ENCODE data around the gene GRIK4.

GRIK4 gene

GRCh38 chr11:120525261-120526171 lies 14.0 kb downstream of the GRIK4 start:
- no peak overlapping the region for H3K4me3 ChIP-seq (ENCODE audit: low read length in 2 of 2)
- peaks cover 2 to 6% of the 10 kb centered on the region in 2 donors for H3K4me1 ChIP-seq (ENCODE audit: control insufficient read depth in 2 of 2, insufficient read depth in 2 of 2, low read length in 2 of 2)
- H3K9me3 ChIP-seq (ENCODE audit: control insufficient read depth in 2 of 2, low read length in 2 of 2): no peaks in the 10 kb centered on the region
- H3K9ac ChIP-seq (ENCODE audit: low read depth in 1 of 2, low read length in 2 of 2): no peak overlapping the region
- H3K36me3 ChIP-seq (ENCODE audit: control insufficient read depth in 2 of 2, insufficient read depth in 2 of 2, low read length in 2 of 2): no peaks in the 10 kb centered on the region
- H3K27ac ChIP-seq (ENCODE audit: low read depth in 2 of 2, low read length in 2 of 2): no peak overlapping the region
- peaks cover 45 to 51% of the 10 kb centered on the region in 2 donors for H3K27me3 ChIP-seq (ENCODE audit: control insufficient read depth in 2 of 2, insufficient read depth in 2 of 2, low read length in 2 of 2)

GRCh38 chr11:120526241-120526640 lies 14.7 kb downstream of the GRIK4 start:
- H3K4me3 ChIP-seq (ENCODE audit: low read length in 2 of 2): no peak overlapping the region
- H3K27me3 ChIP-seq (ENCODE audit: control insufficient read depth in 2 of 2, insufficient read depth in 2 of 2, low read length in 2 of 2): peaks cover 48 to 58% of the 10 kb centered on the region in 2 donors
- H3K9ac ChIP-seq (ENCODE audit: low read depth in 1 of 2, low read length in 2 of 2): no peak overlapping the region
- no peaks in the 10 kb centered on the region for H3K36me3 ChIP-seq (ENCODE audit: control insufficient read depth in 2 of 2, insufficient read depth in 2 of 2, low read length in 2 of 2)
- peaks cover 2 to 6% of the 10 kb centered on the region in 2 donors for H3K4me1 ChIP-seq (ENCODE audit: control insufficient read depth in 2 of 2, insufficient read depth in 2 of 2, low read length in 2 of 2)
- no peak overlapping the region for H3K27ac ChIP-seq (ENCODE audit: low read depth in 2 of 2, low read length in 2 of 2)
- H3K9me3 ChIP-seq (ENCODE audit: control insufficient read depth in 2 of 2, low read length in 2 of 2): no peaks in the 10 kb centered on the region

GRCh38 chr11:120527111-120527761 lies 15.7 kb downstream of the GRIK4 start:
- Histone ChIP-seq H3K9ac (ENCODE audit: low read depth in 1 of 2, low read length in 2 of 2) (no peak overlapping the region), H3K36me3 (ENCODE audit: control insufficient read depth in 2 of 2, insufficient read depth in 2 of 2, low read length in 2 of 2) (no peaks in the 10 kb centered on the region), H3K9me3 (ENCODE audit: control insufficient read depth in 2 of 2, low read length in 2 of 2) (no peaks in the 10 kb centered on the region), H3K27me3 (ENCODE audit: control insufficient read depth in 2 of 2, insufficient read depth in 2 of 2, low read length in 2 of 2) (peaks cover 51 to 65% of the 10 kb centered on the region in 2 donors), H3K27ac (ENCODE audit: low read depth in 2 of 2, low read length in 2 of 2) (no peak overlapping the region), H3K4me1 (ENCODE audit: control insufficient read depth in 2 of 2, insufficient read depth in 2 of 2, low read length in 2 of 2) (peaks cover 2 to 6% of the 10 kb centered on the region in 2 donors), H3K4me3 (ENCODE audit: low read length in 2 of 2) (no peak overlapping the region)

- Histone ChIP-seq H3K9me3 (ENCODE audit: control insufficient read depth in 2 of 2, low read length in 2 of 2) (no peaks in the 10 kb centered on the region), H3K4me1 (ENCODE audit: control insufficient read depth in 2 of 2, insufficient read depth in 2 of 2, low read length in 2 of 2) (peaks cover 2 to 6% of the 10 kb centered on the region in 2 donors), H3K9ac (ENCODE audit: low read depth in 1 of 2, low read length in 2 of 2) (no peak overlapping the region), H3K27ac (ENCODE audit: low read depth in 2 of 2, low read length in 2 of 2) (no peak overlapping the region), H3K36me3 (ENCODE audit: control insufficient read depth in 2 of 2, insufficient read depth in 2 of 2, low read length in 2 of 2) (no peaks in the 10 kb centered on the region), H3K4me3 (ENCODE audit: low read length in 2 of 2) (no peak overlapping the region), H3K27me3 (ENCODE audit: control insufficient read depth in 2 of 2, insufficient read depth in 2 of 2, low read length in 2 of 2) (peaks cover 39 to 58% of the 10 kb centered on the region in 2 donors)
Measured at GRCh38 chr11:120528749-120529148, 17.2 kb downstream of the GRIK4 start.

GRCh38 chr11:120529214-120529613 lies 17.7 kb downstream of the GRIK4 start:
- Histone ChIP-seq H3K9ac (ENCODE audit: low read depth in 1 of 2, low read length in 2 of 2) (no peak overlapping the region), H3K27ac (ENCODE audit: low read depth in 2 of 2, low read length in 2 of 2) (no peak overlapping the region), H3K36me3 (ENCODE audit: control insufficient read depth in 2 of 2, insufficient read depth in 2 of 2, low read length in 2 of 2) (no peaks in the 10 kb centered on the region), H3K4me1 (ENCODE audit: control insufficient read depth in 2 of 2, insufficient read depth in 2 of 2, low read length in 2 of 2) (peaks cover 2 to 6% of the 10 kb centered on the region in 2 donors), H3K9me3 (ENCODE audit: control insufficient read depth in 2 of 2, low read length in 2 of 2) (no peaks in the 10 kb centered on the region), H3K27me3 (ENCODE audit: control insufficient read depth in 2 of 2, insufficient read depth in 2 of 2, low read length in 2 of 2) (peaks cover 38 to 58% of the 10 kb centered on the region in 2 donors), H3K4me3 (ENCODE audit: low read length in 2 of 2) (no peak overlapping the region)

GRCh38 chr11:120529911-120530310 lies 18.4 kb downstream of the GRIK4 start:
- peaks cover 2 to 6% of the 10 kb centered on the region in 2 donors for H3K4me1 ChIP-seq (ENCODE audit: control insufficient read depth in 2 of 2, insufficient read depth in 2 of 2, low read length in 2 of 2)
- peaks cover 31 to 59% of the 10 kb centered on the region in 2 donors for H3K27me3 ChIP-seq (ENCODE audit: control insufficient read depth in 2 of 2, insufficient read depth in 2 of 2, low read length in 2 of 2)
- H3K4me3 ChIP-seq (ENCODE audit: low read length in 2 of 2): no peak overlapping the region
- no peak overlapping the region for H3K9ac ChIP-seq (ENCODE audit: low read depth in 1 of 2, low read length in 2 of 2)
- H3K9me3 ChIP-seq (ENCODE audit: control insufficient read depth in 2 of 2, low read length in 2 of 2): no peaks in the 10 kb centered on the region
- no peaks in the 10 kb centered on the region for H3K36me3 ChIP-seq (ENCODE audit: control insufficient read depth in 2 of 2, insufficient read depth in 2 of 2, low read length in 2 of 2)
- H3K27ac ChIP-seq (ENCODE audit: low read depth in 2 of 2, low read length in 2 of 2): no peak overlapping the region

GRCh38 chr11:120532082-120532831 lies 20.7 kb downstream of the GRIK4 start:
- Histone ChIP-seq H3K9ac (ENCODE audit: low read depth in 1 of 2, low read length in 2 of 2) (no peak overlapping the region), H3K27me3 (ENCODE audit: control insufficient read depth in 2 of 2, insufficient read depth in 2 of 2, low read length in 2 of 2) (peaks cover 27 to 62% of the 10 kb centered on the region in 2 donors), H3K9me3 (ENCODE audit: control insufficient read depth in 2 of 2, low read length in 2 of 2) (no peaks in the 10 kb centered on the region), H3K4me1 (ENCODE audit: control insufficient read depth in 2 of 2, insufficient read depth in 2 of 2, low read length in 2 of 2) (peaks cover 0 to under 1% of the 10 kb centered on the region in 2 donors), H3K27ac (ENCODE audit: low read depth in 2 of 2, low read length in 2 of 2) (no peak overlapping the region), H3K36me3 (ENCODE audit: control insufficient read depth in 2 of 2, insufficient read depth in 2 of 2, low read length in 2 of 2) (no peaks in the 10 kb centered on the region), H3K4me3 (ENCODE audit: low read length in 2 of 2) (no peak overlapping the region)

- Histone ChIP-seq H3K27me3 (ENCODE audit: control insufficient read depth in 2 of 2, insufficient read depth in 2 of 2, low read length in 2 of 2) (peaks cover 21 to 57% of the 10 kb centered on the region in 2 donors), H3K27ac (ENCODE audit: low read depth in 2 of 2, low read length in 2 of 2) (no peak overlapping the region), H3K4me3 (ENCODE audit: low read length in 2 of 2) (no peak overlapping the region), H3K9ac (ENCODE audit: low read depth in 1 of 2, low read length in 2 of 2) (no peak overlapping the region), H3K36me3 (ENCODE audit: control insufficient read depth in 2 of 2, insufficient read depth in 2 of 2, low read length in 2 of 2) (no peaks in the 10 kb centered on the region), H3K4me1 (ENCODE audit: control insufficient read depth in 2 of 2, insufficient read depth in 2 of 2, low read length in 2 of 2) (no peaks in the 10 kb centered on the region), H3K9me3 (ENCODE audit: control insufficient read depth in 2 of 2, low read length in 2 of 2) (no peaks in the 10 kb centered on the region)
Measured at GRCh38 chr11:120532832-120533196, 21.3 kb downstream of the GRIK4 start.

- no peak overlapping the region for H3K9ac ChIP-seq (ENCODE audit: low read depth in 1 of 2, low read length in 2 of 2)
- H3K9me3 ChIP-seq (ENCODE audit: control insufficient read depth in 2 of 2, low read length in 2 of 2): no peaks in the 10 kb centered on the region
- no peak overlapping the region for H3K27ac ChIP-seq (ENCODE audit: low read depth in 2 of 2, low read length in 2 of 2)
- H3K27me3 ChIP-seq (ENCODE audit: control insufficient read depth in 2 of 2, insufficient read depth in 2 of 2, low read length in 2 of 2): peaks cover 12 to 33% of the 10 kb centered on the region in 2 donors
- no peaks in the 10 kb centered on the region for H3K4me1 ChIP-seq (ENCODE audit: control insufficient read depth in 2 of 2, insufficient read depth in 2 of 2, low read length in 2 of 2)
- H3K4me3 ChIP-seq (ENCODE audit: low read length in 2 of 2): no peak overlapping the region
- no peaks in the 10 kb centered on the region for H3K36me3 ChIP-seq (ENCODE audit: control insufficient read depth in 2 of 2, insufficient read depth in 2 of 2, low read length in 2 of 2)
Measured at GRCh38 chr11:120536091-120536796, 24.7 kb downstream of the GRIK4 start.

All from mucosa of rectum (tissue), 2 donors.